Right hindlimb (tissue), 1 donor: ENCODE results near the gene GDPD4.

ENCODE experiments used
- DNase-seq: peaks from one replicate; pipeline ENCODE4 v3.0.0-alpha.2; 2018

GDPD4 gene

GRCh38 chr11:77171885-77172665, 129.4 kb downstream of the GDPD4 start:
- DNase-seq: no peak

- no peak for DNase-seq
Observed at GRCh38 chr11:77171254-77171653, 130.2 kb downstream of the GDPD4 start.

GRCh38 chr11:77170107-77170506, 131.4 kb downstream of the GDPD4 start:
- DNase-seq: no peak

DNA sequence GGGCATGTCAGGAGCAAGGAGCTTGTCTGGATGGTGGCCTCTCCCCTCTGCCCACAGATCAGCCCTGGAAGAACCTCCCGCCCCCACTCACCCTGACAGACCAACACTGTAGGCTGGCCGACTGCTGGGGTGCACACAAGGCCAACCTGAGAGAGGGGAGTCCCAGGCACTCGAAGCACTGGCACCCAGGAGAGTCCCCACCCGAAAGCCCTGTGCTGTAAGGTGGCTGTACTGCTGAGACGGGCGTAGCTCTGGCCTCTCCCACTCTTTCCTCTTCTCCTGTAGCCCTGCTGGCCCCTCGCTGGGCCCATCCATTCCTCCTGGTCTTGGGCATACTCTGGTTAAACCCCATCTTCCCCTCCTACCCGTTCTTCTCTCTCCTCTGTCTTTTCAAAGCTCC, 133.7 kb downstream of the GDPD4 start:
- no peak for DNase-seq

- no peak for DNase-seq
Observed at GRCh38 chr11:77167111-77167626, 134.3 kb downstream of the GDPD4 start.
